A549 (cell line): ENCODE results near the gene TCF25. TPM values are rescaled to one million over a fixed set of nuclear protein-coding genes. Genes with fewer than 3 reads are reported as not detected.

Experiments
- ATAC-seq, 2 experiments: fragments of 200-7000 bp in 1 of 2; fragments of >200 bp in 1 of 2; cut with Nextera tagmentation in 1 of 2; cut with Tn5 transposase in 1 of 2; 3 replicates each; pipeline versions ENCODE4 v1.8.0 to v1.9.1; 2018 to 2020; ENCODE audit warnings: mild to moderate bottlenecking in 1 of 2, moderate library complexity in 1 of 2
- CTCF ChIA-PET: fragments of 300-600 bp; sonication (Branson Sonifier 250); formaldehyde crosslinking; extraction: SDS; loops from one replicate; lab custom pipeline; 2021; ENCODE audit warnings: antibody characterized with exemption, inconsistent platforms; lab: Yijun Ruan, JAX
- POLR2A ChIA-PET: fragments of 350-600 bp; formaldehyde crosslinking; extraction: SDS; loops from one replicate; lab custom pipeline; 2021; ENCODE audit warnings: antibody characterized with exemption, inconsistent platforms; lab: Yijun Ruan, JAX
- DNase-seq, 2 experiments: peaks; one replicate each; pipeline versions ENCODE4 v3.0.0 to v3.0.0-alpha.2; 2011 to 2016; ENCODE audit warnings: low read depth in 1 of 2, low spot score in 1 of 2
- FAIRE-seq: peaks from 2 replicates; lab custom pipeline; 2011; peaks lifted over from hg19 to GRCh38; lab: Jason Lieb, UNC
- H3K27ac ChIP-seq, 2 experiments: fragments of >200 bp; sonication (Bioruptor Twin); formaldehyde crosslinking; 3 replicates each; pipeline ENCODE4 v1.5.1; 2016 to 2017
- H3K4me1 ChIP-seq: fragments of >200 bp; sonication (Bioruptor Twin); formaldehyde crosslinking; 3 replicates; pipeline ENCODE4 v1.6.1; 2016
- H3K4me2 ChIP-seq: fragments of >200 bp; sonication (Bioruptor Twin); formaldehyde crosslinking; 3 replicates; pipeline ENCODE4 v1.6.1; 2016
- H3K4me3 ChIP-seq: fragments of >200 bp; sonication (Bioruptor Twin); formaldehyde crosslinking; 3 replicates; pipeline ENCODE4 v1.5.1; 2016
- H3K9me3 ChIP-seq: fragments of >200 bp; sonication (Bioruptor Twin); formaldehyde crosslinking; 3 replicates; pipeline ENCODE4 v1.6.1; 2016
- CBX8 ChIP-seq: fragments of 200-600 bp; sonication (generic); IDR thresholded peaks from 2 replicates; pipeline ENCODE4 v1.6.1; 2016
- CEBPB ChIP-seq, 2 experiments: fragments of >200 bp in 1 of 2; sonication (Bioruptor Twin) in 1 of 2; formaldehyde crosslinking in 1 of 2; IDR thresholded peaks; 2 replicates each; pipeline ENCODE4 v1.6.1; 2012 to 2016
- CHD4 ChIP-seq: fragments of 200-600 bp; sonication (generic); IDR thresholded peaks from 2 replicates; pipeline ENCODE4 v1.6.1; 2016; ENCODE audit warnings: antibody characterized with exemption, mild to moderate bottlenecking, borderline replicate concordance
- ESRRA ChIP-seq: fragments of 150-350 bp; IDR thresholded peaks from 2 replicates; pipeline ENCODE4 v1.6.1; 2014; ENCODE audit warnings: mild to moderate bottlenecking, low read length, borderline replicate concordance
- FOSL2 ChIP-seq, 2 experiments: fragments of 450-650 bp in 1 of 2; fragments of >200 bp in 1 of 2; sonication (Bioruptor Twin) in 1 of 2; formaldehyde crosslinking; IDR thresholded peaks; 2 replicates each; pipeline versions ENCODE4 v1.5.0 to v1.6.1; 2016 to 2020; ENCODE audit warnings: mild to moderate bottlenecking in 1 of 2, moderate library complexity in 1 of 2
- FOXS1 ChIP-seq: fragments of 250-450 bp; sonication (Bioruptor Pico); IDR thresholded peaks from 2 replicates; pipeline ENCODE4 v1.5.0; 2020; ENCODE audit warnings: mild to moderate bottlenecking, moderate library complexity
- GATA3 ChIP-seq: IDR thresholded peaks from 2 replicates; pipeline ENCODE4 v1.6.1; 2012; ENCODE audit warnings: borderline replicate concordance
- HOXB5 ChIP-seq: fragments of 250-450 bp; sonication (Bioruptor Pico); IDR thresholded peaks from 2 replicates; pipeline ENCODE4 v1.5.0; 2020; ENCODE audit warnings: mild to moderate bottlenecking, moderate library complexity
- JUN ChIP-seq, 2 experiments: fragments of >200 bp; sonication (Bioruptor Twin); formaldehyde crosslinking; IDR thresholded peaks; 2 replicates in 1 of 2; 3 replicates in 1 of 2; pipeline ENCODE4 v1.6.1; 2016 to 2017
- KDM1A ChIP-seq: fragments of 200-600 bp; sonication (generic); IDR thresholded peaks from 2 replicates; pipeline ENCODE4 v1.6.1; 2016; ENCODE audit warnings: low read depth, mild to moderate bottlenecking
- MYC ChIP-seq: IDR thresholded peaks from 2 replicates; pipeline ENCODE4 v1.6.1; 2012; ENCODE audit warnings: mild to moderate bottlenecking, inconsistent platforms, low read length, improper control_type of control experiment, borderline replicate concordance
- NPAS2 ChIP-seq: fragments of 250-450 bp; sonication (Bioruptor Pico); IDR thresholded peaks from 2 replicates; pipeline ENCODE4 v1.8.0; 2022; ENCODE audit warnings: mild to moderate bottlenecking, moderate library complexity, borderline replicate concordance
- NR3C1 ChIP-seq: fragments of >200 bp; sonication (Bioruptor Twin); formaldehyde crosslinking; IDR thresholded peaks from 3 replicates; pipeline ENCODE4 v1.6.1; 2017
- RAD21 ChIP-seq, 2 experiments: fragments of >200 bp in 1 of 2; sonication (Bioruptor Twin) in 1 of 2; formaldehyde crosslinking in 1 of 2; IDR thresholded peaks in 1 of 2; conservative IDR thresholded peaks in 1 of 2; 2 replicates in 1 of 2; 3 replicates in 1 of 2; pipeline ENCODE4 v1.6.1; 2012 to 2018; ENCODE audit warnings: inconsistent platforms in 1 of 2
- TFCP2L1 ChIP-seq: fragments of 250-450 bp; sonication (Bioruptor Pico); IDR thresholded peaks from 2 replicates; pipeline ENCODE4 v1.5.0; 2021; ENCODE audit warnings: mild to moderate bottlenecking
- TP53 ChIP-seq: fragments of 250-450 bp; sonication (Bioruptor Pico); IDR thresholded peaks from 2 replicates; pipeline ENCODE4 v1.5.0; 2021; ENCODE audit warnings: mild to moderate bottlenecking, moderate library complexity
- ZFP36 ChIP-seq: fragments of 450-650 bp; IDR thresholded peaks from 2 replicates; pipeline ENCODE4 v1.6.1; 2014; ENCODE audit warnings: borderline replicate concordance; ENCODE audit not compliant: partially characterized antibody
- WGBS: methylation state at CpG from one replicate; pipeline ENCODE4 v1.1.6; 2017; ENCODE audit errors: missing lambda C conversion rate; 5-methylcytosine and 5-hydroxymethylcytosine counted together
- polyA plus RNA-seq, 4 experiments: library from polyadenylated mRNA; depleted of rRNA in 3 of 4; stranded (reverse); fragments of >200 nt; fragmentation: RNase III in 1 of 4; extraction: RNeasy Plus Mini Kit Qiagen cat#74134 plus additional on column Dnase treatment in 1 of 4; gene quantifications; 2 replicates in 3 of 4; 3 replicates in 1 of 4; pipeline ENCODE4 v1.2.3, GENCODE V29; 2011 to 2017
- TF ChIP-seq, protein P1 (sequence below): fragments of 250-450 bp; sonication (Bioruptor Pico); IDR thresholded peaks from 2 replicates; pipeline ENCODE4 v1.5.0; 2021; ENCODE audit warnings: mild to moderate bottlenecking, moderate library complexity, borderline replicate concordance
- TF ChIP-seq, protein P2 (sequence below): fragments of >200 bp; sonication (Bioruptor Twin); formaldehyde crosslinking; IDR thresholded peaks from 3 replicates; pipeline ENCODE4 v1.6.1; 2016

The TCF25 gene
- polyA plus RNA-seq, 2 of the 4 experiments (the other 2 are of a cell fraction), result 125 TPM

DNA sequence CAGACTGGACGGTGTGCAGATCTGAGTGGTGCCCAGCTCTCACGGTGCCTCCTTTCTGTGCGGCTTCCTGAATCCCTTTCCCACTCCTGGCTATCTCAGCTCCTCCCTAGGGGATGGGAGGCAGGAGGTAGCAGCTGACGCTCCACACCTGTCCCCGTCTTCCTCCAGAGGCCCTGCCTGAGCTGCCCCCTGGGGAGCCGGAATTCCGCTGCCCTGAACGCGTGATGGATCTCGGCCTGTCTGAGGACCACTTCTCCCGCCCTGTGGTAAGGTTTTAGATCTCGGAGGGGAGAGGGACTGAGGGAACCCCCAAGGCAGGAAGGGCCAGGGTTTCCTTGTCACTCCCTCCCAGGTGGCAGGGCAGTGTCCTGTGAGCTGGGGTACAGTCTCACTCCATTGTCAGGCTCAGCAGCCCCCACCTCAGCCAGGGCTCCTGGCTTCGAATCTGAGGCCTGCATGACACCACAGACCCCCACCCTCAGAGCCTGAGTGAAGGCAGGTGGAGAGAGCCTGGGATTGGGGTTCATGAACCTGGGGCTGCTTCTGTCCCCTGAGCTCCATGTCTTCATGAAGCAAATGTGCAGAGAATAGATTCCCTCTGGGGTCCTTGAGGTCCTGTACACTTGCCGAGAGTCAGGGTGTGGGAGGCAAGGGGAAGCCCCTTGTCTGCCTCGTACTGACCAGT is 81.8 kb downstream of the TCF25 start:
- TF ChIP-seq FOXS1 (no peak), TFCP2L1 (CRISPR knock-in tag) (no peak)
- Histone ChIP-seq H3K27ac (no peak overlapping the region), H3K4me3 (no peak overlapping the region), H3K4me1 (no peaks in the 10 kb centered on the region), H3K9me3 (no peaks in the 10 kb centered on the region), H3K4me2 (no peak overlapping the region)
- POLR2A ChIA-PET, result no interaction called here
- DNase-seq, result no peak
- WGBS, result 96% methylated on average over 15 of the region's 15 CpGs
- CTCF ChIA-PET, result interaction anchor here (1.7 kb wide), 1 partner anchor 17 kb away, joined by 4 read pairs; no protein-coding TSS in a partner anchor
- no peak for ATAC-seq
- no peak for FAIRE-seq

DNA sequence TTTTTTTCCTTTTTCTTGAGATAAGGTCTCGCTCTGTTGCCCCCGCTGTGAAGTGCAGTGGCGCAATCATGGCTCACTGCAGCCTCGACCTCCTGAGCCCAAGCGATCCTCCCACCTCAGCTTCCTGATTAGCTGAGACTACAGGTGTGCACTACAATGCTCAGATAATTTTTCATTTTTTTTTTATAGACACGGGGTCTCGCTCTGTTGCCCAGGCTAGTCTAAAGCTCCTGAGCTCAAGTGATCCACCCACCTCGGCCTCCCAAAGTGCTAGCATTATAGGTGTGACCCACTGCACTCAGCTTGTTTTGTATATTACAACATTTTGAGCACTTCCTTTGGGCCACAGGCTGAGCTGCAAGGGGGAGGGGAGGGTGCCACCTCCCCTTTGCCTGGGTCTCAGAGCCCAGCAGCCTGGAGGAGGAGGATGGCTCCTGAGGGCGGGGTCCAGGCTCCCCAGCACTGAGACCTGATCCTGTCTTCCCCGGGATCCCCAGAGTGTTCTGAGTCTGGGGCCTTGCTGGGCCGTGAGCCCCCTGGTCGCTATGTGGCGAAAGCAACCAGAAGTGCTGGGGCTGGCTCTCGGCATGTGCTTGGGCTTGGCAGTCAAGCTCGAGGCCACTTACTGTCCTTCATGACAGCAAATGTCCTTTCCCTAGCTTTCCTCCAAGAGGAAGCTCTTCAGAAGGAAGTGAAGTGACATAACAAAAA is 83.3 kb downstream of the TCF25 start:
- no peak overlapping the region for H3K4me3 ChIP-seq
- no peak overlapping the region for H3K27ac ChIP-seq
- ChIA-PET POLR2A (no interaction called here), CTCF (interaction anchor here (1.3 to 2.1 kb wide), 2 partner anchors 10 to 96 kb away, joined by 3 to 7 read pairs; no protein-coding TSS in a partner anchor)
- 92% methylated on average over 11 of the region's 15 CpGs for WGBS
- ATAC-seq, result no peak
- no peak overlapping the region for H3K4me2 ChIP-seq
- no peak for FAIRE-seq
- H3K9me3 ChIP-seq, result no peaks in the 10 kb centered on the region
- H3K4me1 ChIP-seq, result no peaks in the 10 kb centered on the region
- no peak for DNase-seq
- TF ChIP-seq NR3C1 (no peak), TP53 (no peak), ZFP36 (no peak), HOXB5 (CRISPR knock-in tag) (no peak), CEBPB (IDR thresholded peaks at IDR 0.05) (no peak), FOSL2 (IDR thresholded peaks at IDR 0.05) (no peak), FOSL2 (CRISPR knock-in tag; IDR thresholded peaks at IDR 0.05) (no peak), KDM1A (no peak), JUN (IDR thresholded peaks at IDR 0.05) (no peak), ESRRA (no peak), NPAS2 (CRISPR knock-in tag) (no peak), FOXS1 (no peak), RAD21 (conservative IDR thresholded peaks at IDR 0.05 in 1 of 2, IDR thresholded peaks at IDR 0.05 in 1 of 2) (no peak), GATA3 (no peak), CHD4 (no peak), MYC (no peak), CBX8 (no peak)
- TF ChIP-seq, protein P1, sequence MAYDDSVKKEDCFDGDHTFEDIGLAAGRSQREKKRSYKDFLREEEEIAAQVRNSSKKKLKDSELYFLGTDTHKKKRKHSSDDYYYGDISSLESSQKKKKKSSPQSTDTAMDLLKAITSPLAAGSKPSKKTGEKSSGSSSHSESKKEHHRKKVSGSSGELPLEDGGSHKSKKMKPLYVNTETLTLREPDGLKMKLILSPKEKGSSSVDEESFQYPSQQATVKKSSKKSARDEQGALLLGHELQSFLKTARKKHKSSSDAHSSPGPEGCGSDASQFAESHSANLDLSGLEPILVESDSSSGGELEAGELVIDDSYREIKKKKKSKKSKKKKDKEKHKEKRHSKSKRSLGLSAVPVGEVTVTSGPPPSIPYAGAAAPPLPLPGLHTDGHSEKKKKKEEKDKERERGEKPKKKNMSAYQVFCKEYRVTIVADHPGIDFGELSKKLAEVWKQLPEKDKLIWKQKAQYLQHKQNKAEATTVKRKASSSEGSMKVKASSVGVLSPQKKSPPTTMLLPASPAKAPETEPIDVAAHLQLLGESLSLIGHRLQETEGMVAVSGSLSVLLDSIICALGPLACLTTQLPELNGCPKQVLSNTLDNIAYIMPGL (CRISPR knock-in tag), result no peak
- TF ChIP-seq, protein P2, sequence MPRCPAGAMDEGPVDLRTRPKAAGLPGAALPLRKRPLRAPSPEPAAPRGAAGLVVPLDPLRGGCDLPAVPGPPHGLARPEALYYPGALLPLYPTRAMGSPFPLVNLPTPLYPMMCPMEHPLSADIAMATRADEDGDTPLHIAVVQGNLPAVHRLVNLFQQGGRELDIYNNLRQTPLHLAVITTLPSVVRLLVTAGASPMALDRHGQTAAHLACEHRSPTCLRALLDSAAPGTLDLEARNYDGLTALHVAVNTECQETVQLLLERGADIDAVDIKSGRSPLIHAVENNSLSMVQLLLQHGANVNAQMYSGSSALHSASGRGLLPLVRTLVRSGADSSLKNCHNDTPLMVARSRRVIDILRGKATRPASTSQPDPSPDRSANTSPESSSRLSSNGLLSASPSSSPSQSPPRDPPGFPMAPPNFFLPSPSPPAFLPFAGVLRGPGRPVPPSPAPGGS, result no peak
- TF ChIP-seq, all 56 proteins: peak for 0
